Right hindlimb (tissue), 1 donor: ENCODE measurements around the gene MEIOB.

Experiments
- DNase-seq: peaks from one replicate; pipeline ENCODE4 v3.0.0-alpha.2; 2018

The MEIOB gene

DNA sequence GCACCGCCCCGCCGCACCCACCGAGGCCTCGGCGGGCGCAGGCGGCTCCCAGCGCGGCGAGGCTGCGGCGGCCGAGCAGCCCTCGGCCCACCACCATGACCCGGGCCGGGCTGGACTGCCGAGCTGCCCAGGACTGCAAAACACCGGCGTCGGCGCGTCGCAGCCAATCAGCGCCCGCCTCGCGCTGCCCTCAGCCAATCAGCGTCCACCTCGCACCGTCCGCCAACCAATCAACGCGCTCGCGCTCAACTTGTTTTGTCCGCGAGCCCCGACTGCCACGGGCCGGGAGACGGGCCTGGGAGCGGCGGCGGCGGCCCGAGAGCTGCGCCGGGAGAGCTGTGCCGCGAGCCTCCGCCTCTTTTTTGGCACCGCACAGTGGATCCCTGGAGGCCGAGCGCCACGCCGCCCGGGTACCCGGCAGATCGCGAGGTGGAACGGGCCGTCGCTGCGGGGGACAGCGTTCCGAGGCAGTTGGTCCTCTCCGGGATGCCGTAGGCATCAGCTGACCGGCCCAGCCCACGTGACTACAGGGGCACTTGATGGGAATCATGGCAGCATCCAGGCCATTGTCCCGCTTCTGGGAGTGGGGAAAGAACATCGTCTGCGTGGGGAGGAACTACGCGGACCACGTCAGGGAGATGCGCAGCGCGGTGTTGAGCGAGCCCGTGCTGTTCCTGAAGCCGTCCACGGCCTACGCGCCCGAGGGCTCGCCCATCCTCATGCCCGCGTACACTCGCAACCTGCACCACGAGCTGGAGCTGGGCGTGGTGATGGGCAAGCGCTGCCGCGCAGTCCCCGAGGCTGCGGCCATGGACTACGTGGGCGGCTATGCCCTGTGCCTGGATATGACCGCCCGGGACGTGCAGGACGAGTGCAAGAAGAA, 45.0 kb downstream of the MEIOB start, which contains the start of the genes FAHD1 and HAGH:
Gene FAHD1, plus strand, starts transcription at position 516 of the 883 bp plus-strand sequence. Its CDS starts 33 bp downstream, at position 549.
Gene HAGH, minus strand, starts transcription at position 135 of the 883 bp plus-strand sequence. Its CDS starts 38 bp downstream, at position 97.
- DNase-seq = peak; percentile 96

DNA sequence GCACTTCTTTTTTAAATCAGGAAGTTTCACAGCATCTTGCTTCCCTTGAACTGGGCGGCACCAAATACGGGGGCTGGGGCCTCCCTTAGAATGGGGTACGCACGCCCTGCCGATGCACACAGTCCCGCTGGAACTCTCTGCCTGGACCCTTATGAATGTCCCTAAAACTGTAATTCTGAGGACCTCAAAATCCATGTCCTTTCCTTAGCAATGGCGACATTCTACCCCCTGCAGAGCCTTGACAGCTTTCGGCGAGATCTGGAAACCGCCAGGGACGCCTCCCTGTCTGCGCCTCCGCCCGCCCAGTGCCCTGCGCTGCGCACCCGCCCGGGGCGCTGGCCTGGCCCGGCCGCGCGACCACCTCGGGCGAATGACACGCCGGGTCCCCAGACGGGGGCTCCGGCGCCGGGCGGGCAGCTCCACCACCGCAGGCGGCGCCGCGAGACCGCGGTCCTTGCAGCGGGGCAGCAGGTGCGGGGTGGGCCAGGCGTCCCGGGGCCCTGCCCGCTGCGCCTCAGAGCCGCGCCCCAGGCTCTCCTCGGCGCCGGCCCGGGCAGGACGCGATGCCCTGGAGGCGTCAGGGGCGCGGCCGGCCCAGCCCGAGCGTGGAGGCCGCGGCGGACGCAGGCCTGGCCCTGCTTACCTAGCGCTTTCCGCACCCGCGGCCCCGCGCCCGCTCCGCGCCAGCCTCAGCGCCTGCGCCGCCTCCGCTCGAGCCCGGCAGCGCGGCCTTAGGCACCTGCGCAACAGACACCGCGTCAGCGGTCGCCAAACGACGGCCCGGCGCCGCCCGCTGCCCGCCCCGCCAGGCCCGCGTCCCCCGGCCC, 45.9 kb downstream of the MEIOB start:
- DNase-seq = no peak

- no peak for DNase-seq
These were observed 46.5 kb downstream of the MEIOB start for GRCh38 chr16:1825381-1825863.

- no peak for DNase-seq
These were observed 48.1 kb downstream of the MEIOB start for GRCh38 chr16:1823821-1824220.

DNA sequence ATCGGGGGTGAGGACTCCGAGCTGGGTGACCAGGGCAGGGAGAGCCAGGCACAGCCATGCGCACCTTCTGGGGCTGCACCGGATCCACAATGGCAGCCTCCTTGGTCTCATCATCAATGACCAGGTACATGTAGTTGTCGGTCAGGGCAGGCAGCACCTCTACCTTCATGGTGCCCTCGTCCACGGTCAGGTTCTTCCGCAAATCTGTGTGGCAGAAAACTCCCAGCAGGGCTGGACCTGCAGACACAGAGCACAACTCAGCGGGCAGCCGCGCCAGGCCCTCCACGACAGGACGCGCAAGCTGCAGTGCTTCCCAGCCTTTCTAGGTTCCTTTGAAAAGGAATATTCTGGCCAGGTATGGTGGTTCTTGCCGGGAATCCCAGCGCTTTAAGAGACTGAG, 49.2 kb downstream of the MEIOB start:
- no peak for DNase-seq

DNA sequence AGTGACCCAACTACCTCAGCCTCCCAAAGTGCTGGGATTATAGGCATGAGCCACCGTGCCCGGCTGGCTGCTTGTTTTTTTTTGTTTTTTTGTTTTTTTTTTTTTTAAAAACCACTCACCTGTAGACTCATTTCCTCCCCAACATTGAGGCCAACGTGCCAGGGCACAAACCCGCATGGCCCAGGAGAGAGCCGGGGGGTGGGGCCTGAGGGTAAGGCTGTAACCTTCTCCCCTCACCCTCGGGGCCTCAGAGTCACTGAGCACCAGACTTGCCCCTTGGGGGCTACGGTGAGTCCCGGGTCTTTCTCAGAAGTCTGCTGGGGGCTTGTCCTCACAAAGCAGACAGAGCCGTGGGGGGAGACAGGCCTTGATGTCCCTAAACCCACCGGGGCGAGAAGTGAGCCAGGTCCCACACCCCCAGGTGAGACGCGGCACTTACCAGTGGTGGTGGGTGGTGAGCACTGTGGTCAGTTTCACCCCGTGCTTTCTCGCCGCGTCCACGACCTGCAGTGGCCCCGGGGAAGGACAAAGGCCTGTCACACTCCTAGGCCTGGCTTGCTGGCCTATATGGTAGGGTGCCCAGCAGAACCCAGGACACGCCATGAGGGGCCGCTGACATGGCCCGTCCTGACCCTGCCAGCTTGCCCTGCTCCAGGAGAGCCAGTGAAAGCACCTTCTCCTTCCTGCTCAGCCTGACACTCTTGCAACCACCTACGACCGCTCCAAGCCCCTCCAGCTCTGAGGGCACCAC, 49.9 kb downstream of the MEIOB start:
- DNase-seq = no peak

- DNase-seq = no peak
These were observed 51.0 kb downstream of the MEIOB start for GRCh38 chr16:1820946-1821290.

GRCh38 chr16:1820096-1820945, 51.6 kb downstream of the MEIOB start:
- DNase-seq = no peak

GRCh38 chr16:1819611-1820010, 52.4 kb downstream of the MEIOB start:
- DNase-seq = no peak

DNA sequence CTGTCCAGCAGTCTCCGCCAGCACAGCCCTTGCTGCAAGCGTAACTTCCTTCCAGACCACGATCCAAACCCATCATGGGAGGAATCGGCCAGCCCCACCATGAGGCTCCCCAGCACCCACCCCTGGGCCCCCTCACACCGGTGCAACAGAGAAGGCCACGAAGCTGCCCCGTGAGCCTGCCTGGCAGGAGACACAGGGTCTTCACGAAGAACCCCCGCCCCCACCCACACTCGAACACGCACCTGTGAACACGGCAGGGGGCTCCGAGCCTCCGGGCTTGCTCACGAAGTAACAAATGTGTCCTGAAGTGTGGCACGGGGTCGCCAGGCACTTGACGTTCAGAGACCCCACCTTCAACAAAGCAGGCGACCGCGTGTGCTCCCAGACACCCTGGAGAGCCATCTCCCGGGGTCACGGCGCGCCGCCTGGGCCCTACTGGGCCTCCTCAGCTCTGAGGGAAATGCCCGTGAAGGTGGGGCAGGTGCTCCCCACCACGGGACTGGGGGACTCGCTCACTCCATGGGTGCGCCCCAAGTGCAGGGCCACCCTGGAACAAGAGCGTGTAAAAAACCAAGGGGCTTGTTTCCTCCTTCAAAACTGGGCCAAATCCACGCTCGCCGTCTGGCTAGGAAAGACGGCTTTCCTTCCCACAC, 53.0 kb downstream of the MEIOB start:
- DNase-seq = no peak

GRCh38 chr16:1818204-1818872, 53.6 kb downstream of the MEIOB start:
- no peak for DNase-seq

GRCh38 chr16:1817716-1818115, 54.2 kb downstream of the MEIOB start:
- DNase-seq = no peak

DNA sequence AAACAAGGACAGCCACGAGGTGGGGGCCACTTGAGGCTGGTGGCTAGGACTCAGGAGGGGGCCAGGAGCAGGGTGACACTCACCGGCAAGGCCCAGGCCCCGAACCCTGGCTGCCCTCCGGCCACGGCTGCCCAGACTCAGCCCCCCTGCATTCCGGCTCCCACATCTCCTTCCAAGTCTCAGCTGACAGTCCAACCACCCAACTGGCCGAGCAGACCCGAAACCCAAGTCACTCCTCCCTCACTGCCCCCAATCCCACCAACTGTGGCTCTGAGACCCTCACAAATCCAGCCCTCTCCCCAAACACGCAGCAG, 54.7 kb downstream of the MEIOB start:
- no peak for DNase-seq

DNA sequence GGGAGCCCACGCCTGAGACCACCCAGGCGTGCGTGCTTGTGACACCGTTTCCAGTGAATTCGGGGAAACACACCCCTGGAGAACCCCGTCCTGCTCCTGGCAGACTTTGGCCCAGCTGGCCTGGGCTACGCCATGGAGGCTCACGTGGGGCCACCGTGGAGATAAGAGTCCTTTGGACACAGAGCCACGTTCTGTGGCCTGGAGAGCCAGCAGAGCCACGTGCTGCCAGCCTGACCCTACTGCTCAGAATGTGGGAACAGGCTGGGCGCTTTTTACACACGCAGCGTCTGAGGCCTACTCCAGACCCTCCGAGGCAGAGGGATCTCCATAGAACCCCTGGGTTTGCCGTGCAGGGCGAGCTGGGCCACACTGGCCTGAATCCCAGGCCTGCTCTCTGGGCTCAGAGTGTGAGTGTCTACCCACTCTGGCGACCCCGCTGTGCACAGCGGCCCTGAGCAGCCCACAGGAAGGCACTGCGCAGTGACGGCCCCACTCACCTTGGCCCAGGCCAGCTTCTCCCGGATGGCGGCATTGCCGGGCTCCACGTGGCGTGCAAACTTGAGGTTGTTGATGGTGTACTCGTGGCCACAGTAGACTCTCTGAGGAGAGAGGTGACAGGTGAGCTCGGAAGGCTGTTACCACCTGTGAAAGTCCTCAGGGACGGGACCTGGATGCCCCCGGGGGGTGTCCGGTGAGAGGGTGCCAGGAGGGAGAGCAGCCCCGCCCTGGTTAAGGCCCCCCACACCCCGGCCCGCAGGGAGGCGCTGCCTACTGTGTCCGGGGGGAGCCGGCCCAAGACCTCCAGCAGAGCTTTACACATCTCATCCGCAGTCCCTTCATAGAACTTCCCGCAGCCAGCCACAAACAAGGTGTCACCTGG, 55.3 kb downstream of the MEIOB start:
- no peak for DNase-seq

DNA sequence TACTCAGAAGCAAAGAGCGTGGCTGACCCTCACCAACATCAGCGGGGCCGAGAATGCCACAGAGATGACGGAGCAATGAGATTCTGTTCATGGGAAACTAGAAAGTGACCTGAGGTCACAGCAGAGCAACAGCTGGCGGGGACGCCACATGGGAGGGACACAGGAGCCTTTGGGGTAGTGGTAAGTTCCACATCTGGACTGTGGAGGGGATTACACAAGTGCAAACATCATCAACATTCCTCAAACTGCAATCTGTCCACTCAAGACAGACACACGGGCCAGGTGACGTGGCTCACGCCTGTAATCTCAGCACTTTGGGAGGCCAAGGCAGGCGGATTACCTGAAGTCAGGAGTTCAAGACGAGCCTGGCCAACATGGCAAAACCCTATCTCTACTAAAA, 56.5 kb downstream of the MEIOB start:
- DNase-seq = no peak

GRCh38 chr16:1812732-1813163, 59.2 kb downstream of the MEIOB start:
- peak; percentile 71 for DNase-seq

GRCh38 chr16:1810536-1810935, 61.4 kb downstream of the MEIOB start:
- no peak for DNase-seq

- DNase-seq = no peak
These were observed 61.9 kb downstream of the MEIOB start for GRCh38 chr16:1810106-1810505.

DNA sequence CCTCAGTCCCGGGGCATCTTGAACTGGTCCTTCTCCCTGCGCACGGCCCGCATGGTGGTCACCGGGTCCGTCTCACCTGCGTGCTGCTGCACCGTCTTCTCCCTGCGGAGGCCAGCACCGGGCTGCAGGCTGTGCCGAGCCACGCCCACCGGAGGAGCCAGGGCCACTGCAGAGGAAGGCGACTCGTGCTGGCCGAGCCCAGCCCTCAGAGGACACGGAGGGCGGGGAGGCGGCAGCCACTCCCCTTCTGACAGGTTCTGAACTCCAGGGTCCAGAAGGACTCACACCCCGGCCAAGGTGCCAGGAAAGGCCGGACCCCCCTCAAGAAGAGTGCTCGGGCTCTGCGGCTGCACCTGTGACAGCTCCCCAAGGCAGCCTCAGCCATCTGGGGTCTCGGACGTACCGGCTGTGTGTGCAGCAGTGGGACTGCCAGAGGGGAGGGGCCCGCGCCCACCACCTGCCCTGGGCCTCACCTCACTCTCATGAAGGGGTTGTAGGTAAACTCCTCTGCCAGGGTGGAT, 62.6 kb downstream of the MEIOB start:
- no peak for DNase-seq

GRCh38 chr16:1808691-1809090, 63.3 kb downstream of the MEIOB start:
- DNase-seq = no peak
